Islet of Langerhans (tissue), 1 donor: ENCODE data around the gene YAP1.
"Not testable (repeated sequence)": the region's sequence is repeated elsewhere in the genome, so short reads cannot be mapped to it uniquely, and the experiment has no call there.

ENCODE experiments used
- FAIRE-seq: peaks from one replicate; lab custom pipeline; 2011; peaks lifted over from hg19 to GRCh38; lab: Jason Lieb, UNC

The YAP1 gene

GRCh38 chr11:102166175-102167064, 56.2 kb downstream of the YAP1 start:
- FAIRE-seq: no peak

GRCh38 chr11:102168481-102168880, 58.2 kb downstream of the YAP1 start:
- no peak for FAIRE-seq

DNA sequence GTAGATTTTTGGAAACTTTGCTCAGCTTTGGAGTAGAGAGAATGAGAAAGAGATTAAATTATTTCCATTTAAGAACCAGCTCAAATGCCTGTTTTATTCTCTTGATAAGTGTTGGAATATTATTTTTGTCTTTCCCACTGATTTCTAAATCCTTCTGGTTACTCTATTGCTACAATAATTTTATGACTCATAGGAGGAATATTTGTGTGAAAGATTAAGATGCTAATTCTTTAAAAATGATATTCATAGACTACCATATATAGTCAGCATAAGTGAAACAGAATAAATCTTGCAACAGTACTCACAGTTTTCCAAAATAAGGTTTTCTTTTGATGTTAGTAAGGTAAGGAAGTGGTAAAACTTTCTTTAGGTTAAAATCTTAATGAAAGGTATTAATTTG, 60.9 kb downstream of the YAP1 start:
- peak; percentile 43 for FAIRE-seq

DNA sequence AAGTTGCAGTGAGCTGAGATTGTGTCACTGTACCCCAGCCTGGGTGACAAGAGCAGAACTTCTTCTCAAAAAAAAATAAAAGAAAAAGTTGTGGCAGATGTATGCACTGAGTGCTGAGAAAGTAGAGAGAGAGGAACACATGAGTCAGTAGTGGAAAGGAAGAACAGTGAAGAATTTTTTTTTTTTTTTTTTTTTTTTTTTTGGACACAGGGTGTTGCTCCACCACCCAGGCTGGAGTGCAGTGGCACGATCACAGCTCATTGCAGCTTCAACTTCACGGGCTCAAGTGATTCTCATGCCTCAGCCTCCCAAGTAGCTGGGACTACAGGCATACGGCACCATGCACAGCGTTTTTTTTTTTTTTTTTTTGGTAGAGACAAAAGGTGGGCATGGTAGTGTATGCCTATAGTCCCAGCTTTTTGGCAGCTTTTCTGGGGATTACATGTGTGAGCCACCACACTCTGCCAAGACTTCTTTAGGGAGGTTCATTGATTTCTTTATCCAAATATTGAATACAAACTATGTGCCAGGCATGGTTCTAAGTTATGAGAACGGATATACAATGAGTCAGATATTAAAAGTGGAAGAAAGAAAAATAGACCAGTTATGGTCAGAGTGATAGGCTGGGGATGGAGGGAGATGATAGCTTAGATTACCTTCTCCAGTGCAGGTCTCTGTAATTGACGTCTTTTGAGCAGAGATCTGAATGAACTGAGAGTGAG, 62.0 kb downstream of the YAP1 start:
- FAIRE-seq: no peak

DNA sequence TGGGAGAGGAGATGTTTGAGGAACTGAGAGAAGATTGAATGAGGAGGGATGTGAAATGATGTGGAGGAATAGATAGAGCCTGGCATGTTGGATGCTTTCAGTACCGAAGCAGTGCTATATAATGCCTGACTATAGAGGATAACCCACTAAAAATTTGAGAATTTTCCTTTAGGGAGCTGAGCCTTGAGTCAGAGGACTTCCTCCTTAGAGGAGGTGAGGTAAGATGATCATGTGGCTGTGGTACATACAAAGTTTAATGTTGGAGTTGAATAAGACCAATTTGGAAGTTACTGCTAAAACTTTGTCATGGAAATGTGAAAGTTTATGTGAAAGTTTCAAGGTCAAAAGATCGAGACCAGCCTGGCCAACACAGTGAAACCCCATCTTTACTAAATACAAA, 66.9 kb downstream of the YAP1 start:
- FAIRE-seq: no peak

GRCh38 chr11:102177974-102178631, 67.9 kb downstream of the YAP1 start:
- no peak for FAIRE-seq

DNA sequence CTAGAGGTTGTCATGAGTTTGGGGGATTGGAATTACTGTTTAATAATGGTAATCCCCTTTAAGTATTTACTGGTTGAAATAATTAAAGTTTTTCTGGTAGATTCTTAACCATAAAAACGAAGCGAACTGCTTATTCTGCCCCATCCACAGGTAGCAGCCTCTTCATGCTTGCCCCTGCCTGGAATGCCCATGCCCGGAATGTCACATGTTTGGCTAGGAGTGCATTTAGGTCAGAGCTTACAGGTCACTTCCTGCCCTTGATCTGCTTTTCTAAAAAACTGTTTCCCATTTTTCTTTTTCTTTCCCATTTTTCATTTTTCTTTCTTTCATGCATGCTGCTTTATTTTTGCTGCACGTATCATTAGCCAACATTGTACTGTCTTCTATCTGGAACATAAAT, 69.1 kb downstream of the YAP1 start:
- no peak for FAIRE-seq

GRCh38 chr11:102184269-102184987, 74.2 kb downstream of the YAP1 start:
- no peak for FAIRE-seq

GRCh38 chr11:102186551-102187191, 76.4 kb downstream of the YAP1 start:
- no peak for FAIRE-seq

GRCh38 chr11:102187416-102188151, 77.3 kb downstream of the YAP1 start:
- FAIRE-seq: no peak

- FAIRE-seq: no peak
These were observed 78.2 kb downstream of the YAP1 start for GRCh38 chr11:102188488-102188887.

GRCh38 chr11:102191832-102192231, 81.6 kb downstream of the YAP1 start:
- no peak for FAIRE-seq

GRCh38 chr11:102192349-102193066, 82.3 kb downstream of the YAP1 start:
- no peak for FAIRE-seq

GRCh38 chr11:102194257-102194656, 84.0 kb downstream of the YAP1 start:
- no peak for FAIRE-seq

DNA sequence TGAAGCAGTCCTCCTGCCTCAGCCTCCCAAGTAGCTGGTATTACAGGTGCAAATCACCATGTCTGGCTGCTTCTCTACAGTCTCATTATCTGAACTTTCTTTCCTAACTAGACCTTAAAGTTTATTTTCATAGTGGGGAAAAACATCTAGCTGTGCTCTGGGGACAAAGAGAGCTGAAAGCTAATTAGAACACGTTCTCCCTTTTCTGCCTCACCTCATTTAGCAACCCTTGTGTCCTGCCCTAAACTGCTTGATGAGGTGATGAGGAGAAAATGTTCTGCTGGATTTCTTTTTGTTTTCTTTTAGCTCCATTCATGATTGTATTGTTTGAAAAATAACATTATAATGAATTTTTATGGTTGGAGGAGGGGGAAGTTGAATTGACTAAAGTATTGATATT, 84.7 kb downstream of the YAP1 start:
- no peak for FAIRE-seq

DNA sequence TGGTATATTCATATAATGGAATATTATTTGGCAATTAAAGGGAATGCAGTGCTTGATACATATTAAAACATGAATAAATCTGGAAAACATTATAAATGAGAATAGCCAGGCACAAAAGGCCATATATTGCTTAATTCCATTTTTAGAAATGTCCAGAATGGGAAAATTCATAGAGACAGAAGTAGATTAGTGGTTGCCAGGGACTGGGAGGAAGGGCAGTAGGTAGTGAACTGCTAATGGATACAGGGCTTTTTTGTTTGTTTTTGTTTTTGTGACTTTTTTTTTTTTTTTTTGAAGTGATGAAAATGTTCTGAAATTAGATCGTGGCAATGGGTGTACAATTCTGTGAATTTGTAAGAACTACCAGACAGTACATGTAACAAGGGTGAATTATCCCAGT, 86.1 kb downstream of the YAP1 start:
- FAIRE-seq: peak; percentile 92

- no peak for FAIRE-seq
These were observed 86.6 kb downstream of the YAP1 start for GRCh38 chr11:102196816-102197215.

DNA sequence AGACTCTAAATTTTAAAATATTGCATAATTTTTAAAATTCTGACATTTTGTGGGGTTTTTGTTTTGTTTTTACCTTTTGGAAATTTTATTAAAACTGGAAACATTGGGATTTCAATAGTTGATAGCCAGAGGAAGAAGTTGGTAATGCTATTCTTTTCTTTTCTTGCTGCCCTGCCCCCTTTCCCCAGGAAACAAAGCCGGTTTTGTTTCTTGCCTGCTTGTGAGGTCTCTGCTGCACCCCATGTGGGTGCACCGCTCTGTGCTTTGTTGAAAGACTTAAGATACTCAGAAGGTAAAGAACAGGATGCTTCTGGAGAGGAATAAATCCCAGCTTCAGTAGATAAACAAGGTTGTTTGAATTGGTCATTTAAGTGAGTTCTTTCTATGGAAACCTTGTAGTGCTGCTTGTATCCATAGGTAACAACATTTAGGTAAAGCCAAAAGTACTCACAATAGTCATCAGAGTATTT, 87.5 kb downstream of the YAP1 start:
- FAIRE-seq: no peak

GRCh38 chr11:102199673-102200072, 89.4 kb downstream of the YAP1 start:
- no peak for FAIRE-seq

DNA sequence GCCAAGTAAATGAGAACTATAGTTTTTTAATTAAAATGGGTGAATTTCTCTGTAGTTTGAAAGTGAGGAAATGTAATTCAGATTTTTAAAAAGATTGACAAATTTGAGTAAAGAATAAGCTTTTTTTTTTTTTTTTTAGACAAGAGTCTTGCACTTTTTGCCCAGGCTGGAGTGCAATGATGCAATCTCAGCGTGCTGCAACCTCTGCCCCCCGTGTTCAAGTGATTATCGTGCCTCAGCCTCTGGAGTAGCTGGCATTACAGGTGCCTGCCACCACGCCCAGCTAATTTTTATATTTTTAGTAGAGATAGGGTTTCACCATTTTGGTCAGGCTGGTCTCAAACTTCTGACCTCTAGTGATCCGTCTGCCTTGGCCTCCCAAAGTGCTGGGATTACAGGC, 90.1 kb downstream of the YAP1 start:
- not testable (repeated sequence) for FAIRE-seq
